Stimulated activated CD8-positive, alpha-beta memory T cell treated with anti-CD3 and anti-CD28 coated beads, Interleukin-2, amount 100 ng/mL, for 48 hours (primary cell): ENCODE measurements around the gene BEST3.
A peak's percentile ranks its signal among the peaks of the same experiment; 100 is the strongest.
"Not testable (repeated sequence)": the region's sequence is repeated elsewhere in the genome, so short reads cannot be mapped to it uniquely, and the experiment has no call there.

ENCODE experiments used
- DNase-seq, 2 donors: peaks; one replicate each; pipeline ENCODE4 v3.0.0-alpha.2; 2020; ENCODE audit warnings: low read depth in 2 of 2

BEST3 gene

DNA sequence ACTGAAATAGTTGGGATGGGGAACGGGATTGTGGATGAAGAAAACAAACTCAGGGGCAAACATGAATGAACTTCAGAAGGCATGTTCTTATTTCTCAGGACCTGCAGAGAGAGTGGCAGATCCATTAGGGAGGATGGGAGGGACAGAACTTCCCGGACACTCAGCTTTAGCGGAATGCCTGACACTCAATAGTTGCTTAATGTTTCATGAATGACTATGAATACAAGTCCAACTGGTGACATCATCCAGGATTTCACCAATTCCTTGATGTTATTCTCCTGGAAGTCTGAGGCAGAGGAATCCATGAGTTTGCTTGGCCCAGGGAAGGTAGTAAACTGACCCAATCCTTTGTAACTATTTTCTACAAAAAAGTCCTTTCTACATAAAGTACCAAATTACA lies 50.6 kb downstream of the BEST3 start:
- no peak for DNase-seq

DNA sequence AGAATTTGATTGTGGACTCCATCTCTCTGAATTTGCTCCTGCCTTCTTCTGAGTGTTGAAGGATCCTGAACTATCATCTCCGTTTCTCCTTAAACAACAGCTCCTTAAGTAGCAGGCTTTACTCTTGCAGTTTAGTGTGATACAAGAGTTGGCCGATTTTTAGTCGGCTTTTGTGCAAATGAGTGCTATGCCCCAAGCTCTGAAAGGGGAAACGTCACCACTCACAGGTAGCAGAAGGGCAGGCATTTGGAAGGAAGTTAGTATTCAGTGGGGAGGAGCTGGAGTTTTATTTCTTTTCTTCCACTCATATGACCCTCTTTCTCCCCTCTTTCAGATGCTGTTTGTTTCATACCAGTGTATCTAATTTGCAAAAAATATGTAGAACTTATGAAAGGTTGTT lies 51.9 kb downstream of the BEST3 start:
- no peak for DNase-seq

DNA sequence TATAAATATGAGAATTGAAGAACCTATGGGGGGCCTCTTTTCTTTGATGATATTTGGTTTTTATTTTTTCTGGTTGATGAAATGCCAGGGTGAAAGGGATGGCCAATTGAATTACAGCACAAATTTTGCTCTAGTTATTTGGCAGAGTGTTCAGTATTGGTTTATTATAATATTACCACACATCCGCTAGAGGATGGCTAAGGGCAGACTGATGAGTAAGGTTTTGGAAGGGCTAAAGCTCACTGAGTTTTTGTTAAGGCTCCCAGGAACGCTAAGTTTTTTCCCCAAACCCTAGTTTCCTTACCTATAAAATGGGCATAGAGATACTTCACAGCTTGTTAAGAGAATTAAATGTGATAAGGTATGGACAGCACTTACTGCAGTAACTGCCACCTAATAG lies 54.1 kb downstream of the BEST3 start:
- DNase-seq, result no peak

- DNase-seq, result no peak
These were observed 54.6 kb downstream of the BEST3 start for GRCh38 chr12:69644511-69644910.

- DNase-seq, result no peak
These were observed 56.6 kb downstream of the BEST3 start for GRCh38 chr12:69642531-69642930.

GRCh38 chr12:69641546-69641945 lies 57.6 kb downstream of the BEST3 start:
- DNase-seq, result no peak

GRCh38 chr12:69639400-69640016 lies 59.6 kb downstream of the BEST3 start:
- peak; percentile 42 for DNase-seq

- DNase-seq, result no peak
These were observed 66.0 kb downstream of the BEST3 start for GRCh38 chr12:69633061-69633460.

- DNase-seq, result no peak
These were observed 68.9 kb downstream of the BEST3 start for GRCh38 chr12:69630191-69630590.

DNA sequence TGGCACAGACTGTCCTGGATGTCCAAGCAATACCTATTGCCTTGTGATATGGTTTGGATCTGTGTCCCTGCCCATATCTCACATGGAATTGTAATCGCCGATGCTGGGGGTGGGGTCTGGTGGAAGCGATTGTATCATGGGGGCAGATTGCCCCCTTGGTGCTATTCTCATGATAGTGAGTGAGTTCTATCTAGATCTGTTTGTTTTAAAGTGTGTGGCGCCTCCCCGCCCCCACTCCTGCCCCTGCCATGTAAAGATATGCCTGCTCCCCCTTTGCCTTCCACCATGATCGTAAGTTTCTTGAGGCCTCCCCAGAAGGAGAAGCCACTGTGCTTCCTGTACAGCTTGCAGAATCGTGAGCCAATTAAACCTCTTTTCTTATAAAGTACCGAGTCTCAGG lies 71.6 kb downstream of the BEST3 start:
- no peak for DNase-seq

DNA sequence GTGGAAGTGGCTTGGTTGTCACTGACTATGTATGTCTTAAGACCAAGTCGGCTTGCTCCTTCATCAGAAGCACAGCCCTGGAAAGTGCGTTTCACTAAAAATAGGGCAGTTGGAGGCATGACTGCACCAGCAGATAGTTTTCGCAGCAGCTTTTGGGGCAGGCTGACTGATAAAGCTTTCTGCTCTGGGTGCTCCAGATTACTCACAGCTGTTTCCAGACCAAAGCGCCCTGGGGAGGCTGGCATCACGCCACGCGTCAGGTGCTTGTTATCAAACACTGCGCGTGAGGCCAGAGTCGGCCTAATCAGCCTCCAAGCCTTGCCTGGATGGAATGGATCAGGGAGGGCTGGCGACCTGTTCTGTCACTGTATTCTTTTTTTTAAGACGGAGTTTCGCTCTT lies 75.1 kb downstream of the BEST3 start:
- no peak for DNase-seq

DNA sequence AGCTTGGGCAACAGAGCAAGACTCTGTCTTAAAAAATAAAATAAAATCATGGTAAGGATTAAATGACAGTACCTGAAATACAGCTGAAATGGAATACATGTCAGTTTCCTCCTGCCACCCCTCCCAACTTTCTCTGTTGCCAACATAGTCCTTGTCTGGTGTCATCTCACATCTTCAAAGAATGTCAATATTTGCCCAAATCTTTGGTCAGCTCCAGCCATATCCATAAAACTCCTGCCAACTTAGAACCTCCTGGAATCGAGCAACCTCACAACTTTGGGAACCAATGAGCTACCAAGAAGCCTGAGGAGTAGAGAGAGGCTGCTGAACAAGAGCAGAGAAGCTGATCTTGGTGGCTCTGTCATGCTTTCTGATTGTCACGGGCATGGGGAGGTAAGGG lies 77.6 kb downstream of the BEST3 start:
- no peak for DNase-seq

GRCh38 chr12:69620921-69621320 lies 78.2 kb downstream of the BEST3 start:
- no peak for DNase-seq

- DNase-seq, result no peak
These were observed 79.0 kb downstream of the BEST3 start for GRCh38 chr12:69620077-69620476.

DNA sequence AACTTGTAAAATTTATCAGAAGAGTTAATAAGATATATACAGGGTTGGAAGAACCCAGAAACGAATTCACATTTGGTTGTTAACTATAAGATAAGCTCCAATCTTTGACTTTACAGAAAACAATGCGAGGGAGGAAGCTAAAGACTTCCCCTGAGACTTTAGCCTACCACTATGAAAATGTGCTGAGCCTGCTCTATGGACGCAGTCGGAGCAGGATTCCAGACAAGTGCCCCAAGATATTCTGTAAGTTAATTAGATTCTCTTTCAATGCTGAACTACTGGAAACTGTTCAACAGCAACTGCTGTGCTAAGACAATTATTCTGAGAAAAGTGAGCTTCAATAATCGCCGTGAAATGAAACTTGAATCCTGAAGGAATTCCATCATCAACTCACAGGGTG lies 80.1 kb downstream of the BEST3 start:
- DNase-seq, result no peak

DNA sequence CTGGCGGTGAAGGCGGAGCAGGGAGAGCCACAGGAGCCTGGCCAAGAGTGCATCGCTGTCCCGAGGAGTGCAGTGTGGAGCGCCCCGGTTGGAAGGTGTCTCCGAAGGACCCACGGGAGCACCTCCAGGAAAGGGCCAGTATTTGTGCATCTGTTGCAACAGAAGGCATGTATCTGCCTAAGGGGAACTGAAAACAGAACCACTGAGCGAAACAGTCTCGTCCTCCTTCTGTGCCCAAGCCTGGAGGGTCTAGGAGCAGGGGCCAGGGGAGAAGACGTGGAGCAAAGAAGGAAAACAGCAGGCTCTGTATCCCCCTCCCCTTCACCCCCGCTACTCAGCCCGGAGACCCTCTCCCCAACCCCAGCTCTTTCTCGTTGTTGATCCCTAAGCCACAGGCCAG lies 83.1 kb downstream of the BEST3 start:
- DNase-seq, result no peak

DNA sequence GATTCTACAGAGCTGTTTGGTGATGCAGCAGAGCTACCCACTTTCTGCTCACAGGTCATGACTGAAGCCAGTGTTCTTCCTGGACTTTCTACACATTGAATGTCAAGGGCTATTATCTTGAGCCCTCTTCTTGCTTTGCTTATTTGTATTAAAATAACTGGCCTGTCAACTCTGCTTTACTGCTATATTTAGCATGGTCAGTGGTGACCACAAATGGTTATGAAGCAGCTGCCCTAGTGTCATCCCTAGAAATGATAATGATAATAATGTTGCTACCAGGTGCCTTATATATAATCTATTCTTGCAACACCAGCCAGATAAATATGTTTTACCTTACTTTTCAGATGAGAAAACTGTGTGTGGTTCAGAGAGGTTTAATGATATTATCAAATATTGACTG lies 85.8 kb downstream of the BEST3 start:
- no peak for DNase-seq

GRCh38 chr12:69610729-69611128 lies 88.4 kb downstream of the BEST3 start, which contains the start of gene LRRC10:
LRRC10 (minus strand) TSS chr12:69610907; CDS start chr12:69610838, 69 bp downstream.
- DNase-seq, result no peak

DNA sequence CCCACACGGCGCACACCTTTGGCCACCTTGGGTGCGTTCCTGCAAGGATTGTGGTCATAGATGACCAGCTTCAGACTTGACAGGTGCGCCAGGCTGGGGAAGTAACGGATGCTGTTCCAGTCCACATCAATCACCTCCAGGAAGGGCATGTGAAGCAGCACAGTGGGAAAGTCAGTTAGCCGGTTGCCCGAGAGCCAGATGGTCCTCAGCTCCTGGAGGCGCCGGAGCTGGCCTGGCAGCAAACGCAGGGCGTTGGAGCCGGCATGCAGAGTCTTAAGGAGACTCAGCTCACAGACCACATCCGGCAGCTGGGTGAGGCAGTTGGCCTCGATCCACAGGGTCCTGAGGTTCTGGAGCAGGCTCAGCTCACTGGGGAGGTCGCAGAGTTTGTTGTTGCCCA lies 89.0 kb downstream of the BEST3 start:
- no peak for DNase-seq

- no peak for DNase-seq
These were observed 91.0 kb downstream of the BEST3 start for GRCh38 chr12:69608114-69608513.

GRCh38 chr12:69604275-69604674 lies 94.8 kb downstream of the BEST3 start:
- DNase-seq, result not testable (repeated sequence)
